Pulmonary artery endothelial cell (primary cell): ENCODE data around the gene ZNF544. TPM values are rescaled to one million over a fixed set of nuclear protein-coding genes. Genes with fewer than 3 reads are reported as not detected.
"Not testable (repeated sequence)": the region's sequence is repeated elsewhere in the genome, so short reads cannot be mapped to it uniquely, and the experiment has no call there.

Source experiments
- DNase-seq: peaks from one replicate; pipeline ENCODE4 v3.0.0-alpha.2; 2011; ENCODE audit warnings: low read depth, low spot score
- total RNA-seq: library from RNA; depleted of rRNA; stranded (reverse); fragments of >200 nt; gene quantifications from 2 replicates; pipeline ENCODE4 v1.2.3, GENCODE V29; 2014

Gene ZNF544
- total RNA-seq, 1 donor from 2014 or later = 54.7 TPM

DNA sequence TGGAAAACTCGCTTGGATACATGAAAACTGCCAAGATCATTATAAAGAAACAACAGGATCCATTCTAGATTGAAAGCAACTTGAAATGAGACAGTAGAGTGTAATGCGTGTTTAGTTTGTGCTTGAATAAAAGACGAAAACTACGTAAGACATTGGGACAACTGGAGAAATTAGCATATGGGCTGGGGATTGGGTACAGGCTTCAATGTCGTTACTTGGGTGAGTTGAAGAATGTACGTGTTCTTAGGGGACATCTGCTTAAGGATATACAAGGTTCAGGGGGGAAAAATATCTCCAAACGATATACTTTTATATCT lies 76.0 kb downstream of the ZNF544 start:
- DNase-seq = no peak

- DNase-seq = peak; percentile 96
These were observed 76.6 kb downstream of the ZNF544 start, which contains the start of gene ERVK3-1 for GRCh38 chr19:58305065-58305931. TSS of gene ERVK3-1 (plus strand) at chr19:58305377. CDS start at chr19:58312169, 6,792 bp downstream.

DNA sequence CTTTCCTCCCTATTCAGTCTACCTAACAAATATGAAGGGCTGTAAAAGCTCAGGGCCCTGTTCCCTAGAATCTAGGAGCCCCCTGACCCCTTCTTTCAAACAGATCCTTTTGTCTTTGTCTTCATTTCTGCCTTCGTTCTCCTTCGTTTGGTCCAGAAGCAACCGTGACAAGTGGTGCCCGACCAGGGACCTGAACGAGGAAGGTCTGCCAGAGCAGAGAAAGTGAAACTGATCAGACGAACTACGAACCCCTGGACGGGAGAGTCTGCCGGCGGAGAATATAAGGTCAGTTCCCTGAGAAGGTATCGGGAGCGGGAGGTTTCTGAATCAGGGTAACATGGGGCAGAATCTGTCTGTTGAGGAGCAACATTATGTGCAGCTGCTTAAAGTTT lies 77.2 kb downstream of the ZNF544 start:
- no peak for DNase-seq

DNA sequence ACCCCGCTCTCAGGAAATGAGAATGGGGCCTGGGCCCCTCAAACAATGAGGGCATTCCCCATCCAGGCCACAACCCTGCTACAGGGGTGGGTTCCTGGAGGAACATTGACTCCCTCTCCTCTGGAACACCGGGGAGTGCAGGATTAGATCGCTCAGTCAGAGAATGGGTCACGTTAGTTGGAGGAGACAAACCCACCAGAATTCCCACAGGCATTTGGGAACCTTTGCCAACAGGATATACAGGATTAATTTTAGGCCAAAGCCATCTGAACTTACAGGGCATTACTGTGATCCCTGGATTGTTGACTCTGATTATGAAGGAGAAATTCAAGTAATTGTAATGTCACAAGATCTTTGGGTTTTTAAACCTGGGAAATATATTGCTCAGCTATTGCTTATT lies 79.0 kb downstream of the ZNF544 start:
- DNase-seq = no peak

DNA sequence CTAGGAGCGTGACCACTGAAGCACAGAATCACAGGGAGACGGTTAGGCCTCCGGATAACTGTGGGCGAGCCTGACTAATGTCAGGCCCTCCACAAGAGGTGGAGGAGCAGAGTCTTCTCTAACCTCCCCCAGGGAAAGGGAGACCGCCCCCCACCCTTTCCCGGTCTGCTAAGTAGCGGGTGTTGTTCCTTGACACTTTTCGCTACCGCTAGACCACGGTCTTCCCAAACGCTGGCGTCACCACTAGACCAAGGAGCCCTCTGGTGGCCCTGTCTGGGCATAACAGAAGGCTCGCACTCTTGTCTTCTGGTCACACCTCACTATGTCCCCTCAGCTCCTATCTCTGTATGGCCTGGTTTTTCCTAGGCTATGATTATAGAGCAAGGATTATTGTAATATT lies 82.0 kb downstream of the ZNF544 start:
- DNase-seq = not testable (repeated sequence)

- DNase-seq = no peak
These were observed 82.7 kb downstream of the ZNF544 start for GRCh38 chr19:58311345-58311865.

Other genes starting within 250 kb of the ZNF544 start
- 8.3 and 12.6 TPM in 2 replicates for gene ZNF606, start 226.1 kb upstream of the ZNF544 start, total RNA-seq
- gene ZSCAN1, start 194.9 kb upstream of the ZNF544 start, total RNA-seq = not detected in 2 replicates
- 0.46 and 3.2 TPM in 2 replicates for gene ZNF135, start 169.6 kb upstream of the ZNF544 start, total RNA-seq
- gene ZSCAN18, start 130.7 kb upstream of the ZNF544 start, total RNA-seq = 19.7 and 33.3 TPM in 2 replicates
- gene ZNF329, start 78.1 kb upstream of the ZNF544 start, total RNA-seq = 10.0 and 12.5 TPM in 2 replicates
- 19.7 and 28.6 TPM in 2 replicates for gene ZNF274, start 45.9 kb upstream of the ZNF544 start, total RNA-seq
- gene ZNF8, start 50.0 kb downstream of the ZNF544 start, total RNA-seq = 3.7 and 3.8 TPM in 2 replicates
- gene ERVK3-1, start 76.5 kb downstream of the ZNF544 start, total RNA-seq = 13.2 and 19.3 TPM in 2 replicates
- gene ZSCAN22, start 98.1 kb downstream of the ZNF544 start, total RNA-seq = 1.8 and 3.2 TPM in 2 replicates
- 2.2 and 5.3 TPM in 2 replicates for gene A1BG, start 124.6 kb downstream of the ZNF544 start, total RNA-seq
- gene ZNF497, start 133.8 kb downstream of the ZNF544 start, total RNA-seq = 0.53 and 0.67 TPM in 2 replicates
- 1.1 and 1.8 TPM in 2 replicates for gene ZNF837, start 152.1 kb downstream of the ZNF544 start, total RNA-seq
- gene RPS5, start 158.4 kb downstream of the ZNF544 start, total RNA-seq = 2,163 and 2,639 TPM in 2 replicates
- gene RNF225, start 166.7 kb downstream of the ZNF544 start, total RNA-seq = 0.18 TPM in 1 of 2 replicates, not detected in the other
- gene ZNF584, start 179.7 kb downstream of the ZNF544 start, total RNA-seq = 16.2 and 20.3 TPM in 2 replicates
- 4.7 and 7.5 TPM in 2 replicates for gene ZNF132, start 211.2 kb downstream of the ZNF544 start, total RNA-seq
- 10.0 and 11.4 TPM in 2 replicates for gene ZNF324B, start 222.7 kb downstream of the ZNF544 start, total RNA-seq
- 12.6 and 12.7 TPM in 2 replicates for gene ZNF324, start 238.2 kb downstream of the ZNF544 start, total RNA-seq
- 4.9 and 5.4 TPM in 2 replicates for gene ZNF446, start 247.4 kb downstream of the ZNF544 start, total RNA-seq